A549 (cell line): ENCODE measurements around the gene PTPN4. TPM values are rescaled to one million over a fixed set of nuclear protein-coding genes. Genes with fewer than 3 reads are reported as not detected.

Experiments used
- ATAC-seq, 2 experiments: fragments of 200-7000 bp in 1 of 2; fragments of >200 bp in 1 of 2; cut with Nextera tagmentation in 1 of 2; cut with Tn5 transposase in 1 of 2; 3 replicates each; pipeline versions ENCODE4 v1.8.0 to v1.9.1; 2018 to 2020; ENCODE audit warnings: mild to moderate bottlenecking in 1 of 2, moderate library complexity in 1 of 2
- CTCF ChIA-PET: fragments of 300-600 bp; sonication (Branson Sonifier 250); formaldehyde crosslinking; extraction: SDS; loops from one replicate; lab custom pipeline; 2021; ENCODE audit warnings: antibody characterized with exemption, inconsistent platforms; lab: Yijun Ruan, JAX
- POLR2A ChIA-PET: fragments of 350-600 bp; formaldehyde crosslinking; extraction: SDS; loops from one replicate; lab custom pipeline; 2021; ENCODE audit warnings: antibody characterized with exemption, inconsistent platforms; lab: Yijun Ruan, JAX
- DNase-seq, 2 experiments: peaks; one replicate each; pipeline versions ENCODE4 v3.0.0 to v3.0.0-alpha.2; 2011 to 2016; ENCODE audit warnings: low read depth in 1 of 2, low spot score in 1 of 2
- FAIRE-seq: peaks from 2 replicates; lab custom pipeline; 2011; peaks lifted over from hg19 to GRCh38; lab: Jason Lieb, UNC
- H3K27ac ChIP-seq, 2 experiments: fragments of >200 bp; sonication (Bioruptor Twin); formaldehyde crosslinking; 3 replicates each; pipeline ENCODE4 v1.5.1; 2016 to 2017
- H3K4me1 ChIP-seq: fragments of >200 bp; sonication (Bioruptor Twin); formaldehyde crosslinking; 3 replicates; pipeline ENCODE4 v1.6.1; 2016
- H3K4me2 ChIP-seq: fragments of >200 bp; sonication (Bioruptor Twin); formaldehyde crosslinking; 3 replicates; pipeline ENCODE4 v1.6.1; 2016
- H3K4me3 ChIP-seq: fragments of >200 bp; sonication (Bioruptor Twin); formaldehyde crosslinking; 3 replicates; pipeline ENCODE4 v1.5.1; 2016
- H3K9me3 ChIP-seq: fragments of >200 bp; sonication (Bioruptor Twin); formaldehyde crosslinking; 3 replicates; pipeline ENCODE4 v1.6.1; 2016
- CBX2 ChIP-seq: fragments of 200-600 bp; sonication (generic); IDR thresholded peaks from 2 replicates; pipeline ENCODE4 v1.6.1; 2016; ENCODE audit warnings: low read depth, mild to moderate bottlenecking, borderline replicate concordance
- CBX8 ChIP-seq: fragments of 200-600 bp; sonication (generic); IDR thresholded peaks from 2 replicates; pipeline ENCODE4 v1.6.1; 2016
- CEBPB ChIP-seq, 2 experiments: fragments of >200 bp in 1 of 2; sonication (Bioruptor Twin) in 1 of 2; formaldehyde crosslinking in 1 of 2; IDR thresholded peaks; 2 replicates each; pipeline ENCODE4 v1.6.1; 2012 to 2016
- CHD2 ChIP-seq: fragments of 150-350 bp; IDR thresholded peaks from 2 replicates; pipeline ENCODE4 v1.6.1; 2014; ENCODE audit warnings: low read length; ENCODE audit not compliant: partially characterized antibody
- CHD4 ChIP-seq: fragments of 200-600 bp; sonication (generic); IDR thresholded peaks from 2 replicates; pipeline ENCODE4 v1.6.1; 2016; ENCODE audit warnings: antibody characterized with exemption, mild to moderate bottlenecking, borderline replicate concordance
- E2F6 ChIP-seq: IDR thresholded peaks from 2 replicates; pipeline ENCODE4 v1.6.1; 2012; ENCODE audit warnings: low read depth, borderline replicate concordance
- FOSB ChIP-seq: fragments of 250-450 bp; sonication (Bioruptor Pico); IDR thresholded peaks from 2 replicates; pipeline ENCODE4 v1.5.0; 2020; ENCODE audit warnings: mild to moderate bottlenecking, moderate library complexity
- HOXB5 ChIP-seq: fragments of 250-450 bp; sonication (Bioruptor Pico); IDR thresholded peaks from 2 replicates; pipeline ENCODE4 v1.5.0; 2020; ENCODE audit warnings: mild to moderate bottlenecking, moderate library complexity
- KDM1A ChIP-seq: fragments of 200-600 bp; sonication (generic); IDR thresholded peaks from 2 replicates; pipeline ENCODE4 v1.6.1; 2016; ENCODE audit warnings: low read depth, mild to moderate bottlenecking
- NFE2L2 ChIP-seq: fragments of 150-350 bp; conservative IDR thresholded peaks from 2 replicates; pipeline ENCODE4 v1.6.1; 2014; ENCODE audit warnings: low read length
- NR3C1 ChIP-seq: fragments of >200 bp; sonication (Bioruptor Twin); formaldehyde crosslinking; IDR thresholded peaks from 3 replicates; pipeline ENCODE4 v1.6.1; 2017
- PBX3 ChIP-seq: IDR thresholded peaks from 2 replicates; pipeline ENCODE4 v1.6.1; 2012
- POLR2A ChIP-seq: IDR thresholded peaks from 2 replicates; pipeline ENCODE4 v1.6.1; 2012; ENCODE audit warnings: mild to moderate bottlenecking, low read length
- RCOR1 ChIP-seq: fragments of 150-350 bp; IDR thresholded peaks from 2 replicates; pipeline ENCODE4 v1.6.1; 2014; ENCODE audit warnings: antibody characterized with exemption, low read length, low read depth
- REST ChIP-seq: fragments of 200-600 bp; sonication (generic); IDR thresholded peaks from 2 replicates; pipeline ENCODE4 v1.6.1; 2016; ENCODE audit warnings: antibody characterized with exemption, mild to moderate bottlenecking, moderate library complexity
- RFX5 ChIP-seq: fragments of 450-650 bp; IDR thresholded peaks from 2 replicates; pipeline ENCODE4 v1.7.1; 2014; ENCODE audit warnings: antibody characterized with exemption, mild to moderate bottlenecking, moderate library complexity
- TP53 ChIP-seq: fragments of 250-450 bp; sonication (Bioruptor Pico); IDR thresholded peaks from 2 replicates; pipeline ENCODE4 v1.5.0; 2021; ENCODE audit warnings: mild to moderate bottlenecking, moderate library complexity
- ZC3H11A ChIP-seq: fragments of 450-650 bp; IDR thresholded peaks from 2 replicates; pipeline ENCODE4 v1.6.1; 2014; ENCODE audit warnings: antibody characterized with exemption, mild to moderate bottlenecking
- ZFP36 ChIP-seq: fragments of 450-650 bp; IDR thresholded peaks from 2 replicates; pipeline ENCODE4 v1.6.1; 2014; ENCODE audit warnings: borderline replicate concordance; ENCODE audit not compliant: partially characterized antibody
- ZSCAN20 ChIP-seq: fragments of 250-450 bp; sonication (Bioruptor Pico); IDR thresholded peaks from 2 replicates; pipeline ENCODE4 v1.8.0; 2022; ENCODE audit warnings: mild to moderate bottlenecking, moderate library complexity
- WGBS: methylation state at CpG from one replicate; pipeline ENCODE4 v1.1.6; 2017; ENCODE audit errors: missing lambda C conversion rate; 5-methylcytosine and 5-hydroxymethylcytosine counted together
- polyA plus RNA-seq, 4 experiments: library from polyadenylated mRNA; depleted of rRNA in 3 of 4; stranded (reverse); fragments of >200 nt; fragmentation: RNase III in 1 of 4; extraction: RNeasy Plus Mini Kit Qiagen cat#74134 plus additional on column Dnase treatment in 1 of 4; gene quantifications; 2 replicates in 3 of 4; 3 replicates in 1 of 4; pipeline ENCODE4 v1.2.3, GENCODE V29; 2011 to 2017

The PTPN4 gene
- polyA plus RNA-seq, 2 of the 4 experiments (the other 2 are of a cell fraction) = 14.5 to 36.6 TPM

GRCh38 chr2:119723784-119724467 is 35.8 kb upstream of the PTPN4 start:
- no peak overlapping the region for H3K4me3 ChIP-seq
- no peaks in the 10 kb centered on the region for H3K4me1 ChIP-seq
- POLR2A ChIA-PET = no interaction called here
- no peak for FAIRE-seq
- WGBS = 67% methylated on average over 10 of the region's 10 CpGs
- no peak overlapping the region for H3K4me2 ChIP-seq
- 0 out of 3 replicates have a peak, but pooled peaks cover 3% of the 10 kb centered on the region for H3K9me3 ChIP-seq
- TF ChIP-seq RFX5 = no peak
- no peak for TF ChIP-seq POLR2A
- TF ChIP-seq ZC3H11A = no peak
- no peak for TF ChIP-seq CHD4
- no peak for TF ChIP-seq NR3C1
- no peak for TF ChIP-seq TP53 (CRISPR knock-in tag)
- no peak for TF ChIP-seq CBX8
- no peak for TF ChIP-seq REST
- TF ChIP-seq E2F6 = no peak
- no peak for TF ChIP-seq ZSCAN20 (CRISPR knock-in tag)
- TF ChIP-seq KDM1A = no peak
- no peak for TF ChIP-seq RCOR1
- no peak for TF ChIP-seq PBX3
- no peak for TF ChIP-seq CEBPB (IDR thresholded peaks at IDR 0.05)
- no peak for TF ChIP-seq ZFP36
- TF ChIP-seq FOSB (CRISPR knock-in tag) = no peak
- TF ChIP-seq, all 56 proteins: peak for 0
- ATAC-seq = no peak
- no peak overlapping the region for H3K27ac ChIP-seq
- CTCF ChIA-PET = interaction anchor here (0.9 to 1.7 kb wide), 3 partner anchors 12 to 67 kb away, joined by 3 to 4 read pairs (median 3); no protein-coding TSS in a partner anchor
- DNase-seq = no peak

- 70% methylated on average over 10 of the region's 10 CpGs for WGBS
- FAIRE-seq (no peak), ATAC-seq (no peak), DNase-seq (no peak)
- no peak overlapping the region for H3K4me3 ChIP-seq
- no peaks in the 10 kb centered on the region for H3K4me1 ChIP-seq
- ChIA-PET POLR2A (no interaction called here), CTCF (interaction anchor here (0.6 to 1.7 kb wide), 6 partner anchors 10 to 249 kb away, joined by 3 to 4 read pairs (median 3); no protein-coding TSS in a partner anchor)
- no peak overlapping the region for H3K27ac ChIP-seq
- H3K4me2 ChIP-seq = no peak overlapping the region
- no peak for TF ChIP-seq FOSB (CRISPR knock-in tag)
- TF ChIP-seq TP53 (CRISPR knock-in tag) = no peak
- TF ChIP-seq REST = no peak
- no peak for TF ChIP-seq HOXB5
- no peak for TF ChIP-seq CHD2
- no peak for TF ChIP-seq CBX2
- TF ChIP-seq NFE2L2 = no peak
- 0 out of 3 replicates have a peak, but pooled peaks cover 3% of the 10 kb centered on the region for H3K9me3 ChIP-seq
Observed at GRCh38 chr2:119724656-119725485, 34.9 kb upstream of the PTPN4 start.
